CMK (cell line): ENCODE measurements around the gene PAX1.

ENCODE experiments used
- DNase-seq: peaks from one replicate; pipeline ENCODE4 v3.0.0-alpha.2; 2010; ENCODE audit warnings: low read depth

Gene PAX1

DNA sequence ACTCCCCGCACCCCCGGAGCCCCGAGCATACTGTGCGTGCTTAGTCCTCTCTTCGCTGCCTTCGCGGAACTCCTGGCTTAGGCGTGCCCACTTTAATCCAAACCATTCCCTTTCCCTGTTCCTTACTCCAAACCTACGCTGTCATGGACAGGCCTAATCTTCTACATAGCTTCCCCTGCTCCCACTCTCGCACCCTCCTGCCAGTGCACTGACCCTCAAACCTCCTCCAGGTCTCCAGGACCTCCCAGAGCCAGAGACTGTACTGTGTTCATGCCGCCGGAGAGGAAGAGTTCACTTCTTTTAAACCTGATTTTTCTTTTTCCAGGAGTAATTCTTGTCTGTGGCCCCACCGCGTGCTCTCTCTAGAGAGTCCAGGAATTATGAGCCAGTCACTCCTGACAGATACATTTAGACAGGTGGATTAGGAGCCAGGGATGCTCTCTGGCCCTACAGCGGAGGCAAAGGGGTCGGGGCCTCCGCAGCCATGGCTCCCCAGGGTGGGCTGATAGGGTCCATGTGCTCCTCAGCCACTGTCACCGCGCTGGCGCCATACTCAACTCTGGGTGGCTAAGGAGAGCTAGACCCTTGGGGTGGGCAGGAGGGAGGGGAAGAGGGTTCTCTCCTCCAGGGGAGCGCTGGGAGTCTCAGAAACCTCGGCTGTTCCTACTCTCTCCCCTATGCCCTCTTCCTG, 1.6 kb upstream of the PAX1 start:
- DNase-seq: no peak

DNA sequence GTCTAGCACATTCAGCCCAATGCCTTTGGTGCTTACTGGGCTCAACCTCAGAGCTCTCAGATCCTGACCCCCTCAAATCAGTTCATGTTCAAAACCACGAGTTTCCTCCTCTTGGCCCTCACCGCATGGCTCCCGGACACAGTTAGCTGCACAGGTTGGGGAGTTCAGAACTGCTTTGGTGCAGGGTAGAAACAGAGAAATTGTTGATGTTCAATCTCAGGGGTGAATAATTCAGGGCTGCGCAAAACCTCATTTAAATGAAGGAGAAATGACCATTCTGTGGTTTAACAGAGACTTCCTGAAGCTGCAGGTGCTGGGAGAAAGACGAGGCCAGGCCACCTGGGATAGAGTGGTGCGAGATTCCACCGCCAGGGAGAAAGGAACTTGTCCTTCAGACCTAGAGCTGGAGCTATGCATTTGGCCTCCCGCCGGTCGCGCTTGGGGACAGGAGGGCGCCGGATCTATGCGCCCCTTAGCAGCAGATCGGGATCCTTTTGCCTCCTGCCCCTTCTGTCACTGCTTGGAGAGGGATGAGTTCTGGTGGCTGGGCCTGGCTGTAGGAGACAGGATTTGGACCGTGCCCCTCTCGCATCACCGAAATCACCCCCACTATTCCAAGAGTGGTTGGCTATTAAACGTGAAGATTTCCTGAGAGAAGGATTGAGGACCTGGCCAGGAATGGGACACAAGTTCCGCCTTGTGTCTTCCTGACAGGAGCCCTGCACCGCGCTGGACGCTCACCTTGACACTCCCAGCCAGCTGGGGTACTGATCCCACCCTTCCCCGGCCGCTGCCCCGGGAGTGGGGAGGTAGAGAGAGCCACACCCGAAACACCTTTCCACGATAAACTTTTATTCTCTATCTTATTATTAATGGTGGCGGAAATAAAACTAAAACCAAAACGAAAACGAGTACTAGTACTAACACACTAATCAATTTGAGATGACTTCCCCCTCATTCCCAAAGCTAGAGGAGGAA, 767 bp upstream of the PAX1 start:
- DNase-seq: no peak

DNA sequence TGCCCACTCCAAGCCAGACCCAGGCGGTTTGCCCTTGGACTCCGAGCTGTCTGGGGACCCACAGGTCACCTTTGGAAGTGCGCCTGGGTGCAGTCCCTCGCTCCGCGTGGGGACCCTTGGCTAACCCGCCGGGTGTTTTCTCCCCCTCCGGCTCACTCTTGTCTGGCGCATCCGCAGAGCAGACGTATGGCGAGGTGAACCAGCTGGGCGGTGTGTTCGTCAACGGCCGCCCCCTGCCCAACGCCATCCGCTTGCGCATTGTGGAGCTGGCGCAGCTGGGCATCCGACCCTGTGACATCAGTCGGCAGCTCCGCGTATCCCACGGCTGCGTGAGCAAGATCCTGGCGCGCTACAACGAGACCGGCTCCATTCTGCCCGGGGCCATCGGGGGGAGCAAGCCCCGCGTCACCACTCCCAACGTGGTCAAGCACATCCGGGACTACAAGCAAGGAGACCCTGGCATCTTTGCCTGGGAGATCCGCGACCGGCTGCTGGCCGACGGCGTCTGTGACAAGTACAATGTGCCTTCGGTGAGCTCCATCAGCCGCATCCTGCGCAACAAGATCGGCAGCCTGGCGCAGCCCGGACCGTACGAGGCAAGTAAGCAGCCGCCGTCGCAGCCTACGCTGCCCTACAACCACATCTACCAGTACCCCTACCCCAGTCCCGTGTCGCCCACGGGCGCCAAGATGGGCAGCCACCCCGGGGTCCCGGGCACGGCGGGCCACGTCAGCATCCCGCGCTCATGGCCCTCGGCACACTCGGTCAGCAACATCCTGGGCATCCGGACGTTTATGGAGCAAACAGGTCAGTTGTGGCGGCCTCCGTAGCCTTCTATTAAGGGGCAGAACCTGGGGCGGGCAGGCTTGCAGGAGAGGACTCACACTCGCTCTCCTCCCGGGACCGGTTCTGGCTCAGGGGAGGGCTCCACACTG, 1.1 kb downstream of the PAX1 start:
- DNase-seq: no peak

DNA sequence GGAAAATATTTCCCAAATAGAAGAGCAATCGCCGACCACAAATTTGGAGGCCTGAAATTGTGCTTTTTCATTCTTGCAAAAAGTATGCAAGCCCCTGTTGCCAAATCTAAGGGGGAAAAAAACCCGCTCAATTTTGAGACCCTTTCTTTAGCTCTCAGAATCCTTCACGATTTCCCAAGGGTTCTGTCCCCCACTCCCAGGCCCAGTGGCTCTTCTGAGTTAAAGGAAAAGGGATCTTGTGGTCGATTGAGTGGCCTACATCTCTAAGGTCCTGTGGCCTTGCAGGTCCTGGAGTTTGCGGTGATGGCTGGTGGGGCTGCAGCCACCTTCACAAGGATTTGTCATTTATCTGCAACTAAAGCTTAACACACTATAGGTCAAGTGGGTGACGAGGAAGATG, 1.8 kb downstream of the PAX1 start:
- no peak for DNase-seq

DNA sequence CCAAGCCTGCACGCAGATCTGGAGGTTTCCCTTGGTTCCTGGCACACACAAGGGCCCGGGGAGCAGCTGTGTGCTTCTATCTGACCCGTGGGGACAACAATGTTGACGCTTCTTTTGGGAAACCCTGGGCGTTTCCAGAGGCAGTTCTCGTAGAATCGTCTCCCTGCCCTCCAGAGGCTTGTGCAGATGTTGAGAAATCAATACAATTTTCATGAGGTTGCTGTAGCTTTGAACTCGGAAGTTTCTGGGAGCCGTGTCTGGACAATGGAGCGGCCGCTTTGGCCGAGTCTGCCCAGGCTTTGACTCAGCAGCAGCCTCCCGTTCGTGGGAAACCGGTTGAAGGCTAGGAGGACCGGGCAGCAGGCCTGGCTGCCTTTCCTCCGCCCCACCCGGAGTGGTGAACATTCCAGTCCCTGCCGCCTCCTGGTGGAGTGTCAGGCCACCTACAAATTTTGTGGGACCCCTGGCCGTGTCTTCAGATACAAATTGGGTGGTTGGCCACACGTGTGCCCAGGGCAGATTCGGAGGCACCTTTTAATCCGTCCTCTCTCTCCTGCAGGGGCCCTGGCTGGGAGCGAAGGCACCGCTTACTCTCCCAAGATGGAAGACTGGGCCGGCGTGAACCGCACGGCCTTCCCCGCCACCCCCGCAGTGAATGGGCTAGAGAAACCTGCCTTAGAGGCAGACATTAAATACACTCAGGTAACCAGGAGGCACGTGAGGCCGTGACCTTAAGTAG, 2.7 kb downstream of the PAX1 start:
- DNase-seq: no peak

DNA sequence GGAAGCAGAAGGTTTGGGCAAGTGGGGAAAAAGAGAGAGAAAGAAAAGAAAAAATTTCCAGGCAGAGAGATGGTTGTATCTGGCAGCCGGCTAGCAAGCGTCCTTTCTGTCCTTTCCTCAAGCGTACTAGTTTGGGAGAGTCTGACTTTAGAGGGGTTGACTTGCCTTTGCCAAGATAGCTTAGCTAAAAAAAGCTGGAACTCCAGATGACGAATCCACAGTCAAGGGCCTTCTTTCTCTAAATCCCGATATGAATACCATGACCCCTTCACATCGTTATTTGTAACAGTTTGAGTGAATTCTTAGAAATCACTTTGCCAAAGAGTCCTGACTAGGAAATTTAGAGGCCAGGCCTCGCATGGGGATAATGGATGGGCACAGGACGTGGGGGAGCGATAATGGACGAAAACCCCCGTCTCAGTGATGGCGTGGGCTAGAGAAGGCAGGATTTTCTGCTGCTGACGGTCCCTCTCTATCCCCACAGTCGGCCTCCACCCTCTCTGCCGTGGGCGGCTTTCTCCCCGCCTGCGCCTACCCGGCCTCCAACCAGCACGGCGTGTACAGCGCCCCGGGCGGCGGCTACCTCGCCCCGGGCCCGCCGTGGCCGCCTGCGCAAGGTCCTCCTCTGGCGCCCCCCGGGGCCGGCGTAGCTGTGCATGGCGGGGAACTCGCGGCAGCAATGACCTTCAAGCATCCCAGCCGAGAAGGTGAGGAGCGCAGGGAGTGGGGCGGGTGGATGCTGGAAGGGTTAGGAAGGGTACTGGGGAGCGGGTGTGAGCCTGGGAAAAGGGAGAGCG, 3.5 kb downstream of the PAX1 start:
- DNase-seq: no peak

DNA sequence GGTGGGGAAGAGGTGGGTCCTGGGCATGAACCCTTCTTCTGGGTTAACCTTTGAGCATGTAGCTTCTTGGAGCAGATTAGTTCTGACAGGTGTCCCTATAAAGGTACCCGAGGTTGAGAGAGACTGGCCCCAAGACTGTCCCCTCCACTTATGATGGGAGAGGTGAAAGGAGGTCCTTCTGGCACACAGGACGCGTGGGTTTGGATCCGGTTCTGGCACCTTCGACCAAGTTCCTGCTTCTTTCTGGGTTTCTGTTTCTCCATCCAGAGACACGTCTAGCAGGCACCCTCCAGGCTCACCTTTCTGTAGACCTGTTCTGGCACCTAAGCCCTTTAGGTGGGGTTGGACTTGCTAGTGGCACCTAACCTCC, 4.1 kb downstream of the PAX1 start:
- no peak for DNase-seq

DNA sequence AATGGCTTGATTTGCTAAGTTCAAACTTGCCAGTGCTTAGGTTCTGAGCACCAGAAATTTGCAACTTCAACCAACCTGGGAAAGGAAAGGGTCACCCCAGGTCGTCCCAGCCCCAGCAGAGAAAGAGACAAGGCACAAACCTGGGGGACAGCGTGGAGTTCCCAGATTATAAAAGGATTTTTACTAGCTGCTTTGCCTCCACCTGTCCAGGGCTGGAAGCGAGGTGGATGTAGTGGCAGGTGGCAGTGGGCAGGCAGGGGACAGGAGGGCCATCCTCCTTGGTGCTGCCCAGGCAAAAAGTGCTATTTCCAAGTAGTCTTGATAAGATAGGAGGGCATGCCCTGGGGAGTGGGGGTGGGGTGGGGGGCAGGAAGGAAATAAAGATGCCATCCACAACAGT, 4.9 kb downstream of the PAX1 start:
- no peak for DNase-seq

DNA sequence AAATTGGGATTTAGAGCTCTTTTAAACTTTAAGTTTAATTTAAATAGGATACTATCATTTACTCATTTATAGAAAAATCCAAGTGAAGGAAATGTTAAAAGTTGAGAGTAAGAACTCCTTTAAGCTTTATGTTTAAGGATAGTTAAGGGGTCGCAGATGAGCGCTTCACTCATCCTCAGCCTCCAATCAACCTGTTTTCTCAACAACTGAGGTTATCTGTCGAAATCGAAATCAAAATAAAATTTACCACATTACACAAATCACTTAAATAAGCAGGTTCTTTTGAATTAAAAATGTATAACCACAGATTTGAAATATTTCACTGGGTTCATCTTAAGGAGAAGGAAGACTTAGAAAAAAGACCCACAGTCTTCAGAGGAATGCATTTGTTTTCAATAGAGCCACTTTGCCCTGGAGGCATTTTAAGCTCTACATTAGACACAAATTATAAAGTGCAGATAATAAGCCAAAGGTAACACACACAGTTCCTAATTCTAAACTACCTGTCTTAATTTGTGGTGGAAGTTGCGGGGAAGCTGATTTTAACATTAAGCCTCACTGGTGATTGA, 5.5 kb downstream of the PAX1 start:
- DNase-seq: no peak

DNA sequence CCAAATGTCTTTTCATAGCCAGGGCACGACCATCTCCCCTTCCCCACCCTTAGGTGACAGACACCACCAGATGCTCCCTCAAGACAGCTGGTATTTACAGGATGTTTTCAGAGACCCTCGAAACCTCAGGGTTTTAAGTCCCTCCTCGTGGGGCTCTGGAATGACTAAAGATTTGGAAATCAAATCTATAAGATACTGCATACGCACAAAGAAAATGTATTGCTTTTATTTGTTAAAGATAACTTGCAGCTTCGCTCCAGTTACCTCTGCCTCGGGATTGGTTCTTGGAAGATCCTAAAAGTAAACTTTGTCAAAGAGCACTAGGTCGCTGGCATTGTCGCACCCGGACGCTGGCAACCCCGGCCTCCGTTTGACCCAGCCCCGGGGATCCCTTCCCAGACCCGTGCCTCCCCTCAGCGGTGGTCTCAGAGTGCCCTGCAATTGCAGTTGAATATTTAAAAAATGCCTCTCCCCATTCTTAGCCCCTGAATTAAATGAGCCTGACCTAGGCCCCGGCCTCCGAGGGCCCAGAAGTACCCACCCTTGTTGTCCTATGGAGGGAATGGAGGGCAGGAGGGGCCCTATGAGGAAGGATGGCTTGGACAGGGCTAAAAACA, 7.1 kb downstream of the PAX1 start:
- DNase-seq: no peak

DNA sequence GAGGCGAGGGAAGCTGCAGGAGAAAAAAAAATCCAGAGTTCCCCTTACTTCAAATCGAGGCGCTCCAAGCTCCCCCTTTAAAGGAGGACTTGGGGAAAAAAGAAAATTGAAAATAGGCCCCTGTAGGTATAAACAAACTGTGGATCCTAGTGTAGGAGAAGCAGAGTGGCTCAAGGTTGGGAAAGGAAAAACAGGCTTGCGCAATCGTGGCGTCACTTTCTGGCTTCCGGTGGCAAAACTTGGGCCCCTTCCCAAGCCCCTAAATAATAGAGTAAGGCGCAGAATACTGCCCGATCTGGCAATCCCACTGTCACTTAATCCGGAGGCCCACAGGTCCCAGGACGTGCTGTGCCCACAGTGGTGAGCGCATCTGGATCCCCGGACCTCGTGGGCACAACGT, 8.0 kb downstream of the PAX1 start:
- DNase-seq: no peak

DNA sequence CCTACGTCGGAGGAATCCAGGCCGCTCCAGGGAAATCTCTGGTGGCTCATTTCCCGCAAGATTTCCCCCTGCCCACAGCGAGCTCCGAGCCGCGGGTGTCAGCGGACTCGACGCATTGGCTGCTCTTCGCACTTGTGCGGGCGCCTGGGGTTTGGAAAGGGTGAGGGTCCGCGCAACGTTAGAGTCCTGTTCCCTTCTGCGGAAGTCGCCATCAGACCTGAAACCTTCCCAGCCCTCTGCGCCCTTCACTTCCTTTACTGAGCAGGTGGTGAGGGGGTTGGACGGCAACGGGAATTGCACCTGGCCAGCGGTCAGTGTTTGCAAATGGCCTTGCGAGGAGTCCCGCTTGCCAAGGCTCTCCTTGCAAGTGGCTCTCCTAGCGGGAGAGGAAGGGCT, 8.4 kb downstream of the PAX1 start:
- no peak for DNase-seq

DNA sequence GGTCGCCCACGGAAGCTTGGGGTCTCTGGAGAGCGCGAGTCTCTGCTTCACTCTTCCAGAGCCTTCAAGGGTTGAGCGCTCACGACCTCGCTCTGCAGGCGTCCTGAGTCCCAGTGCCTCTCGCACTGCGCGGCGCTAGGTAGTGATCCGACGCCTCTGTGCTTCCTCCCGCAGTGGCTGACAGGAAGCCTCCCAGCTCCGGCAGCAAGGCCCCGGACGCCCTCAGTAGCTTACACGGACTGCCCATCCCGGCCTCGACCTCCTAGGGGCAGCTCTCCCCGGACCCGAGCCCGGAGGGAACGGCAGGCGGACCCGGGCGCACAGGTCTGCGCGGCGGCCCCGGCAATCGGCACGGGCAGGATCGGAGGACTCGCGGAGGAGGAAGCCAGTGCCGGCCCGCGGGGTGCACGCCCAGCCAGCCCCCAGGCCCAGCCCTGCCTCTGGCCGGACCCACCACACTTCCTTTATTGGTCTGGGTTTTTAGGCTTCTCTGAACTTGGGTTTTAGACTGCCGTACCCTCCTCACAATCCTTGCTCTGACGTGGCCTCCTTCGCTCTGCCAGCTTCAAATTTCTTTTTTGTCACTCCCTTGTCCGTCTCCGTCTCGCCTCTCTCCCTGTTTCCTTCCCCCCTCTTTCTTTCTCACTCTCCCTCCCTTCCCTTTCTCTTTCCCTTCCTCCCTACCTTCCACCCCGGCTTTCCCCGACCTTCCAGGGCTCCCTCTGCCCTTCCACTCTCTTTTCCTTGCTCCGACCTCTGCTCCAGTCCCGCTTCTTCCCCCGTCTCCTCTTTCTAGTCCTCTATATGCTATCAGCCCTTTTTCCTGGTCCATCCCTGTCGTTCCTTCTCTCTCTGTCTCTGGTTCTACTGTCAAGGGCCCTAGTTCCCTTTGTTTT, 9.1 kb downstream of the PAX1 start:
- no peak for DNase-seq

DNA sequence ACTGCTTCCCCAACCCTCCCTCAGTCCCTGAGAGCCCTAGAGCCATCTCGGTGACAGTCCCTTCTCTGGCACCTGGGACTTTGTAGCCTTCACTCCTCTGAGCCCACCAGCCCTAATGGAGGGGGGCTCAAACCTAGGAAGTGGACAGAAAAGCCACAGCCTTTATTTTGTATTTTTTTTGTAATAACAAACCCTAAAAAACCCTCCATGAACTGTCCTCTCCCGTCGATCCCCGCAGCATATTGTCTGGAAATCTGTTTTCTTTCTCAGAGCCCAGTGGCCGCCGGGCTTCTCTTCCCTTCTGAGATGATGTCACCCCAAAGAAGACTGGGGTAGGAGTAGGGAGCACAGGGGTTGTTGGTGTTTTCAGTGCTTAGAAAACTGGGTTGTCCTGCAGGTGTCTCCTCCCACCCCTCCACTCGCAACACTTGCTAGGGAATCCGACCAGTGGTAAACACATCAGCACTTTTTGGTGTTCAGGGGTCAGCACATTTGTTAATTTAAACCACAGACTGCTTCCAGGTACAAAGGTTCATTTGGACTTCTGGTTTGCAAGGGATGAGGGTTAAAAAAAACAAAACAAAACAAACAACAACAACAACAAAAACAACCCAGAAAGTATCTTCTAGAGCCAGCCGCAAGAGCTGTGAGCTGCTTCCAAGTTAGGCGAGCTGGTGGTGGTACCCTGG, 9.9 kb downstream of the PAX1 start:
- DNase-seq: no peak

DNA sequence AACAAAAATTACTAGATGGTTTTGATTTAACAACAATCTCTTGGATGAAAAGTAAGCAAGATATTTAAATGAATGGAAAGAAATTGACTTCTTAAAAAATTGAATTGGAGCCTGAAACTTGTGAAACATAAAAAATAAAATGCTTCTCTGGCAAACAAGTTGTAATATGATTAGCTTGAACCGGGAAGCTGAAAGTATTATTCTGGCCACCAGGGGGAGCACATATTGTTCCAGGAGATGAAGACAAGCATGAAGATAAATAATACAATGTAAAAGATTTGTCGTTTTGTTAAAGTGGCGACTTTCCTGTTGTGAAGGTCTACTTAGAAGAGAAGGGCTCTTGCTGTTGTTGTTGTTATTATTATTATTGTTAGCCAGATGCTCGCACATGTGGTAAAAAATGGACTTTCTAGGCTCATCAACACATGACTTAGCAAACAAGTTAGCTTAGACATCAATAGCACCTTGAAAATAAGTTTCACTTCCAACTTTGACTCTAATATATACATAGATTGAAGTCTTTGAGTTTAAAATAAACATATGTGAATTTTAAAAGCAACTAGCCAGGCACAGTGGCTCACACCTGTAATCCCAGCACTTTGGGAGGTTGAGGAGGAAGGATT, 14.2 kb downstream of the PAX1 start:
- DNase-seq: peak; percentile 24

DNA sequence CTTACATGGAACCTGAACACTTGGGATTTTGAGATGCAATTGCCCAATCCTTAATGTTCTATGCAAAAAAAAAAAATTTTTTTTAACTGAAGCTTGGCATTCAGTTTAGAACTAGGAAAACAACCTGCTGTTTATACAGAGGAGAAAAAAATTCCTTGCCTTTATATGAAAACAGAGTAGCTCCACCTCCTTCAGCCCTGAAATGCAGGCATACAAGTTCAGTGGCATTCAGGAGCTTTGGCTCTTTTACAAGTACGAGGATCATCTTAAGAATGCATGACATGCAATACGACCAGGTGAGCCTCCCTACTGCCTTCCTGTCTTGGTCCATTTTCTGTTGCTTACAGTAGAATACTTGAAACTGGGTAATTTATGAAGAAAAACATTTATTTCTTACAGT, 20.4 kb downstream of the PAX1 start:
- no peak for DNase-seq

DNA sequence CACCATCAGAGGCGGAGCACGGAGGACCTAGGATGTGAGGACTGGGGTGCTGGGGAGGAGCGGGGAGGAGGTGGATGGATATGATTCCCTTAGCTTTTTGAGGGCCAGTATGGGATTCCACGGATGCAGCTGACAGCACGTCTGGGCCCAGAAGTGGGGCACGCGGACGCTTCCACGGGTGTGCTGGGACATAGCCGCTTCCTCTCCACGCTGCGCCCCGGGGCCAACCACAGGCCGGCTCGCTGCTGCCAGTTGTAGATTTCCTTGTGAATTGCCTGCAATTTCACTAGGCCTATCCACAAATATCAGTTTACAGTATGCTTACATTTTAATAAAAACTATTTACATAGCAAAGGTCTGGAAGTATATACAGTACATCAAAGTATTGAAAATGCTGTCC, 23.9 kb downstream of the PAX1 start:
- DNase-seq: no peak

DNA sequence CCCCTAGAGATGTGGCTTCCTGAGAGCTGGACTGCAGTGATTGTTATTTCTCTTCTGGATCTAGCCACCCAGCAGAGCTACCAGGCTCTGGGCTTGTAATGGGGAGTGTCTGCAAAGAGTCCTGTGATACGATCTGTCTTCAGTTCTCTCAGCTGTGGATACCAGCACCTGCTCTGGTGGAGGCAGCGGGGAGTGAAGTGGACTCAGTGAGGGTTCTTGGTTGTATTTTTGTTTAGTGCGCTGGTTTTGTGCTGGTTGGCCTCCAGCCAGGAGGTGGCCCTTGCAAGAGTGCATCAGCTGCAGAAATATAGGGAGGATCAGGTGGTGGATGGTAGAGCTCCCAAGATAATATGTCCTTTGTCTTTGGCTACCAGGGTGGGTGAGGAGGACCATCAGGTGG, 33.7 kb downstream of the PAX1 start:
- no peak for DNase-seq
